Neural progenitor cell (in vitro differentiated cells): ENCODE measurements around the gene WWOX. TPM values are rescaled to one million over a fixed set of nuclear protein-coding genes. Genes with fewer than 3 reads are reported as not detected.

Experiments
- DNase-seq: peaks from one replicate; pipeline ENCODE4 v3.0.0-alpha.2; 2016; ENCODE audit warnings: low spot score
- H2AFZ ChIP-seq: fragments of 200-600 bp; sonication (generic); replicated peaks from 2 replicates; pipeline ENCODE4 v1.6.1; 2016; ENCODE audit warnings: antibody characterized with exemption
- H3F3A ChIP-seq: fragments of 200-600 bp; sonication (generic); 2 replicates; pipeline ENCODE4 v1.6.1; 2016; ENCODE audit warnings: antibody characterized with exemption, low read depth
- H3K27ac ChIP-seq: fragments of 200-600 bp; sonication (generic); 2 replicates; pipeline ENCODE4 v1.5.1; 2016; ENCODE audit warnings: mild to moderate bottlenecking
- H3K27me3 ChIP-seq: fragments of 200-600 bp; sonication (generic); 2 replicates; pipeline ENCODE4 v1.6.1; 2016; ENCODE audit warnings: mild to moderate bottlenecking, moderate library complexity
- H3K36me3 ChIP-seq: fragments of 200-600 bp; sonication (generic); 2 replicates; pipeline ENCODE4 v1.5.1; 2016
- H3K4me1 ChIP-seq: fragments of 200-600 bp; sonication (generic); 2 replicates; pipeline ENCODE4 v1.6.1; 2016; ENCODE audit warnings: mixed run types
- H3K4me2 ChIP-seq: fragments of 200-600 bp; sonication (generic); 2 replicates; pipeline ENCODE4 v1.6.1; 2016
- H3K4me3 ChIP-seq: fragments of 200-600 bp; sonication (generic); 2 replicates; pipeline ENCODE4 v1.5.1; 2016
- H3K79me2 ChIP-seq: fragments of 200-600 bp; sonication (generic); 2 replicates; pipeline ENCODE4 v1.6.1; 2016; ENCODE audit warnings: low read depth
- H3K9ac ChIP-seq: fragments of 200-600 bp; sonication (generic); 2 replicates; pipeline ENCODE4 v1.6.1; 2016
- H3K9me3 ChIP-seq: fragments of 200-600 bp; sonication (generic); 2 replicates; pipeline ENCODE4 v1.5.1; 2016; ENCODE audit warnings: low read depth
- H4K20me1 ChIP-seq: fragments of 200-600 bp; sonication (generic); 2 replicates; pipeline ENCODE4 v1.6.1; 2016; ENCODE audit warnings: low read depth
- H3K27ac Mint-ChIP-seq: 3 replicates; pipeline ENCODE4 v1.8.0; 2021; ENCODE audit warnings: mixed read lengths
- H3K27me3 Mint-ChIP-seq: 2 replicates; pipeline ENCODE4 v1.8.0; 2022; ENCODE audit warnings: low read depth, mild to moderate bottlenecking, inconsistent platforms, moderate library complexity, mixed read lengths; ENCODE audit not compliant: insufficient read depth
- H3K36me3 Mint-ChIP-seq: 3 replicates; pipeline ENCODE4 v1.8.0; 2021; ENCODE audit warnings: mixed read lengths
- H3K4me1 Mint-ChIP-seq: 3 replicates; pipeline ENCODE4 v1.8.0; 2021; ENCODE audit warnings: mixed read lengths
- H3K4me3 Mint-ChIP-seq: 3 replicates; pipeline ENCODE4 v1.8.0; 2021; ENCODE audit warnings: mild to moderate bottlenecking, moderate library complexity, mixed read lengths
- H3K9me3 Mint-ChIP-seq: 3 replicates; pipeline ENCODE4 v1.8.0; 2020; ENCODE audit warnings: mixed read lengths
- EZH2 ChIP-seq: fragments of 200-600 bp; sonication (generic); IDR thresholded peaks from 2 replicates; pipeline ENCODE4 v1.6.1; 2017; ENCODE audit warnings: antibody characterized with exemption, mild to moderate bottlenecking, moderate library complexity
- EZH2phosphoT487 ChIP-seq: fragments of 200-600 bp; sonication (generic); IDR thresholded peaks from 2 replicates; pipeline ENCODE4 v1.6.1; 2017; ENCODE audit warnings: antibody characterized with exemption
- total RNA-seq: library from RNA; depleted of rRNA; stranded (reverse); fragments of >200 nt; gene quantifications from 2 replicates; pipeline ENCODE4 v1.2.3, GENCODE V29; 2015; ENCODE audit warnings: low replicate concordance
- TF ChIP-seq, protein P1 (sequence below): fragments of 200-600 bp; sonication (generic); IDR thresholded peaks from 2 replicates; pipeline ENCODE4 v1.5.1; 2017; ENCODE audit warnings: antibody characterized with exemption, mild to moderate bottlenecking

The WWOX gene
- total RNA-seq, 1 donor from 2014 or later: 63.7 TPM

GRCh38 chr16:78693496-78693895 lies 594.0 kb downstream of the WWOX start:
- no peaks in the 10 kb centered on the region for H4K20me1 ChIP-seq
- Mint-ChIP-seq H3K4me1 (peaks cover 16% of the 10 kb centered on the region), H3K27ac (no peak overlapping the region), H3K9me3 (peaks cover 4% of the 10 kb centered on the region), H3K36me3 (no peaks in the 10 kb centered on the region), H3K4me3 (no peak overlapping the region), H3K27me3 (no peaks in the 10 kb centered on the region)
- H3K36me3 ChIP-seq: no peaks in the 10 kb centered on the region
- no peaks in the 10 kb centered on the region for H3K79me2 ChIP-seq
- no peak overlapping the region for H3K9ac ChIP-seq
- DNase-seq: no peak
- TF ChIP-seq EZH2phosphoT487: no peak
- TF ChIP-seq, protein P1, sequence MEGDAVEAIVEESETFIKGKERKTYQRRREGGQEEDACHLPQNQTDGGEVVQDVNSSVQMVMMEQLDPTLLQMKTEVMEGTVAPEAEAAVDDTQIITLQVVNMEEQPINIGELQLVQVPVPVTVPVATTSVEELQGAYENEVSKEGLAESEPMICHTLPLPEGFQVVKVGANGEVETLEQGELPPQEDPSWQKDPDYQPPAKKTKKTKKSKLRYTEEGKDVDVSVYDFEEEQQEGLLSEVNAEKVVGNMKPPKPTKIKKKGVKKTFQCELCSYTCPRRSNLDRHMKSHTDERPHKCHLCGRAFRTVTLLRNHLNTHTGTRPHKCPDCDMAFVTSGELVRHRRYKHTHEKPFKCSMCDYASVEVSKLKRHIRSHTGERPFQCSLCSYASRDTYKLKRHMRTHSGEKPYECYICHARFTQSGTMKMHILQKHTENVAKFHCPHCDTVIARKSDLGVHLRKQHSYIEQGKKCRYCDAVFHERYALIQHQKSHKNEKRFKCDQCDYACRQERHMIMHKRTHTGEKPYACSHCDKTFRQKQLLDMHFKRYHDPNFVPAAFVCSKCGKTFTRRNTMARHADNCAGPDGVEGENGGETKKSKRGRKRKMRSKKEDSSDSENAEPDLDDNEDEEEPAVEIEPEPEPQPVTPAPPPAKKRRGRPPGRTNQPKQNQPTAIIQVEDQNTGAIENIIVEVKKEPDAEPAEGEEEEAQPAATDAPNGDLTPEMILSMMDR: no peak
- TF ChIP-seq EZH2: no peak
- H3K27ac ChIP-seq: no peak overlapping the region
- no peaks in the 10 kb centered on the region for H3K9me3 ChIP-seq
- H3K4me3 ChIP-seq: no peak overlapping the region
- H3K4me2 ChIP-seq: no peak overlapping the region
- H3K4me1 ChIP-seq: no peaks in the 10 kb centered on the region
- no peaks in the 10 kb centered on the region for H3F3A ChIP-seq
- H3K27me3 ChIP-seq: no peaks in the 10 kb centered on the region
- H2AFZ ChIP-seq: no peak overlapping the region

DNA sequence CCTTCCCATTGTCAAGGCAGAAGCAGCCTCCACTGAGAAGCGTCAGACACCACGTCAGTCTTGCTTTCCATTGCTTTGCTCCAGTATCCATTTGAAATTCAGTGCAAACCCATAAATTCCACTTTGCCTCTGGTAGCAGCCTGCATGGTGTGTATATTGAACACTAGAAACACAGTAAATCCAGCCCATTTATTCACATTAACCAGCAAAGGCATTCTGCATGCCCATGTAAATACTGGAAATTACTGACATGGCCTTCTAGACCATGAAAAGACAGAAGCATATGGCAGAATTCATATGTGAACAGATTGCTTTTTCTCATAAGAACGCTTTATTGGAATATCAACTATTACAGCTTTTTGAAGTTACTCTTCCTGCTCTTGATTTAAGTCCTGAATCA lies 595.0 kb downstream of the WWOX start:
- no peaks in the 10 kb centered on the region for H3K36me3 ChIP-seq
- no peaks in the 10 kb centered on the region for H3K27me3 ChIP-seq
- no peaks in the 10 kb centered on the region for H3K79me2 ChIP-seq
- Mint-ChIP-seq H3K9me3 (peaks cover 4% of the 10 kb centered on the region), H3K4me1 (peaks cover 16% of the 10 kb centered on the region), H3K27ac (peak overlapping the region; percentile 87), H3K36me3 (no peaks in the 10 kb centered on the region), H3K27me3 (peaks cover 2% of the 10 kb centered on the region), H3K4me3 (no peak overlapping the region)
- H3K27ac ChIP-seq: no peak overlapping the region
- H4K20me1 ChIP-seq: no peaks in the 10 kb centered on the region
- no peak overlapping the region for H3K4me2 ChIP-seq
- no peak for TF ChIP-seq EZH2phosphoT487
- no peak overlapping the region for H3K4me3 ChIP-seq
- H3K9ac ChIP-seq: no peak overlapping the region
- H3K4me1 ChIP-seq: no peaks in the 10 kb centered on the region
- no peak for DNase-seq
- H3K9me3 ChIP-seq: no peaks in the 10 kb centered on the region
- H3F3A ChIP-seq: no peaks in the 10 kb centered on the region
- H2AFZ ChIP-seq: no peak overlapping the region

DNA sequence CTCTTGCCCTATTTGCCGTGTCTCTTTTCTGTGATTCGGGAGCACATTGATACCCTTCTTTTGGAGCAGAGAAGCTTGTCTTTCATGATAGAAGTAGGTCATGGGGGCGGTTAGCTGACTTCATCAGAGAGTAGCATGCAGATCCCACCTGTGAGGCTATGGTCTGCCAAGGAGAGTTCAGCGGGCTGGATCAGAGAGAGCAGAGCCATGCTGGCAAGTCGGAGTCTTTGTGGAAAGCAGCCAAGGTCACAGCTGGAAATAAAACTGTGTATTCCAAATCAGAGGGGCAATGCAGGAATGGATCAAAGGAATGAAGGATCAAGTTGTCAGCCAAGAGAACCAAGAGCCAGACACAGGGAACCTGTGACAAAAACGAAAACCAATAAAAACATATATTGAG lies 595.9 kb downstream of the WWOX start:
- H3K79me2 ChIP-seq: no peaks in the 10 kb centered on the region
- Mint-ChIP-seq H3K4me3 (peak overlapping the region; percentile 37), H3K36me3 (no peaks in the 10 kb centered on the region), H3K27ac (peak overlapping the region; percentile 44), H3K4me1 (peaks cover 16% of the 10 kb centered on the region), H3K9me3 (peaks cover 2% of the 10 kb centered on the region), H3K27me3 (peaks cover 2% of the 10 kb centered on the region)
- no peak overlapping the region for H3K27ac ChIP-seq
- H3F3A ChIP-seq: no peaks in the 10 kb centered on the region
- no peaks in the 10 kb centered on the region for H3K36me3 ChIP-seq
- H3K9ac ChIP-seq: no peak overlapping the region
- no peak overlapping the region for H2AFZ ChIP-seq
- H4K20me1 ChIP-seq: no peaks in the 10 kb centered on the region
- no peak overlapping the region for H3K4me2 ChIP-seq
- H3K4me3 ChIP-seq: no peak overlapping the region
- no peaks in the 10 kb centered on the region for H3K4me1 ChIP-seq
- no peak for DNase-seq
- TF ChIP-seq EZH2phosphoT487: no peak
- TF ChIP-seq, protein P1: no peak
- no peaks in the 10 kb centered on the region for H3K9me3 ChIP-seq
- no peaks in the 10 kb centered on the region for H3K27me3 ChIP-seq

- Mint-ChIP-seq H3K4me1 (peaks cover 16% of the 10 kb centered on the region), H3K27me3 (peaks cover 3% of the 10 kb centered on the region), H3K9me3 (no peaks in the 10 kb centered on the region), H3K4me3 (no peak overlapping the region), H3K36me3 (no peaks in the 10 kb centered on the region), H3K27ac (no peak overlapping the region)
- H4K20me1 ChIP-seq: no peaks in the 10 kb centered on the region
- TF ChIP-seq, protein P1: no peak
- no peak for TF ChIP-seq EZH2phosphoT487
- TF ChIP-seq EZH2: no peak
- H3K36me3 ChIP-seq: no peaks in the 10 kb centered on the region
- H3K79me2 ChIP-seq: no peaks in the 10 kb centered on the region
- H3K27ac ChIP-seq: no peak overlapping the region
- H3K4me2 ChIP-seq: no peak overlapping the region
- no peak overlapping the region for H3K4me3 ChIP-seq
- DNase-seq: no peak
- no peaks in the 10 kb centered on the region for H3K9me3 ChIP-seq
- H3F3A ChIP-seq: no peaks in the 10 kb centered on the region
- no peaks in the 10 kb centered on the region for H3K4me1 ChIP-seq
- H3K27me3 ChIP-seq: no peaks in the 10 kb centered on the region
- no peak overlapping the region for H3K9ac ChIP-seq
- H2AFZ ChIP-seq: no peak overlapping the region
Measured at GRCh38 chr16:78696797-78697196, 597.3 kb downstream of the WWOX start.
